B cell (primary cell): ENCODE data around the gene PROSER1. TPM values are rescaled to one million over a fixed set of nuclear protein-coding genes. Genes with fewer than 3 reads are reported as not detected.

Source experiments
- ATAC-seq: fragments of 200-7000 bp; cut with Tn5 transposase; one replicate; pipeline ENCODE4 v1.10.0; 2021; ENCODE audit warnings: low read depth, mild to moderate bottlenecking, moderate number of reproducible peaks, moderate library complexity
- CTCF ChIA-PET: fragments of 350-600 bp; sonication (Branson Sonifier 250); formaldehyde crosslinking; loops from one replicate; lab custom pipeline; 2021; ENCODE audit warnings: antibody characterized with exemption, inconsistent platforms; lab: Charles Lee
- POLR2A ChIA-PET: fragments of 350-600 bp; sonication (Branson Sonifier 250); formaldehyde crosslinking; loops from one replicate; lab custom pipeline; 2021; ENCODE audit warnings: antibody characterized with exemption; lab: Charles Lee
- DNase-seq: peaks from one replicate; pipeline ENCODE4 v3.0.0; 2013
- H2AFZ ChIP-seq: 2 replicates; pipeline ENCODE4 v1.6.1; 2012; ENCODE audit warnings: mild to moderate bottlenecking, low read depth, low read length; ENCODE audit not compliant: insufficient read depth, poor library complexity, severe bottlenecking
- H3K27ac ChIP-seq, 2 donors: 1 replicate in 1 of 2; 2 replicates in 1 of 2; pipeline ENCODE4 v1.5.1; 2012 to 2013; ENCODE audit warnings: low read length in 2 of 2, mild to moderate bottlenecking in 2 of 2, moderate library complexity in 1 of 2
- H3K27me3 ChIP-seq, 4 experiments: fragments of 200-600 bp in 1 of 4; sonication (generic) in 1 of 4; replicated peaks in 1 of 4; 1 replicate in 2 of 4; 2 replicates in 2 of 4; pipeline versions ENCODE4 v1.6.1 to v1.7.0; 2013 to 2016; ENCODE audit warnings: low read length in 3 of 4, mild to moderate bottlenecking in 2 of 4, mixed read lengths in 1 of 4, moderate library complexity in 1 of 4; ENCODE audit not compliant: insufficient read depth in 4 of 4, control insufficient read depth in 3 of 4; ENCODE audit errors: control extremely low read depth in 1 of 4
- H3K36me3 ChIP-seq, 2 experiments: replicated peaks in 1 of 2; 1 replicate in 1 of 2; 2 replicates in 1 of 2; pipeline versions ENCODE4 v1.6.1 to v1.7.1; 2013; ENCODE audit warnings: low read length in 1 of 2; ENCODE audit not compliant: insufficient read depth in 2 of 2, control insufficient read depth in 1 of 2; ENCODE audit errors: control extremely low read depth in 1 of 2, extremely low read depth in 1 of 2
- H3K4me1 ChIP-seq, 2 donors: fragments of 200-600 bp in 1 of 2; sonication (generic) in 1 of 2; 1 replicate in 1 of 2; 2 replicates in 1 of 2; pipeline versions ENCODE4 v1.5.1 to v1.6.1; 2013 to 2017; ENCODE audit warnings: low read length in 2 of 2; ENCODE audit not compliant: control insufficient read depth in 2 of 2, insufficient read depth in 2 of 2
- H3K4me2 ChIP-seq: replicated peaks from 2 replicates; pipeline ENCODE3; 2012; ENCODE audit warnings: mild to moderate bottlenecking, low read depth, low read length; ENCODE audit not compliant: poor library complexity, severe bottlenecking
- H3K4me3 ChIP-seq, 5 experiments: fragments of 200-600 bp in 1 of 5; sonication (generic) in 1 of 5; 1 replicate in 3 of 5; 2 replicates in 2 of 5; pipeline versions ENCODE4 v1.5.1 to v1.7.0; 2011 to 2016; ENCODE audit warnings: low read length in 4 of 5, mild to moderate bottlenecking in 4 of 5, low read depth in 2 of 5, control low read depth in 1 of 5, moderate library complexity in 1 of 5; ENCODE audit not compliant: insufficient read depth in 1 of 5; ENCODE audit errors: control extremely low read depth in 1 of 5, extremely low read depth in 1 of 5
- H3K79me2 ChIP-seq: fragments of 200-600 bp; sonication (generic); one replicate; pipeline ENCODE4 v1.6.0; 2016; ENCODE audit warnings: low read length; ENCODE audit not compliant: control insufficient read depth, insufficient read depth
- H3K9ac ChIP-seq: fragments of 200-600 bp; sonication (generic); 2 replicates; pipeline ENCODE4 v1.6.1; 2017; ENCODE audit warnings: mild to moderate bottlenecking, low read length, moderate library complexity
- H3K9me3 ChIP-seq, 3 donors: one replicate each; pipeline versions ENCODE4 v1.6.1 to v1.7.1; 2013; ENCODE audit warnings: low read length in 2 of 3; ENCODE audit not compliant: control insufficient read depth in 2 of 3, insufficient read depth in 1 of 3; ENCODE audit errors: control extremely low read depth in 1 of 3
- H4K20me1 ChIP-seq: 2 replicates; pipeline ENCODE4 v1.6.0; 2012; ENCODE audit warnings: mild to moderate bottlenecking, low read length; ENCODE audit not compliant: insufficient read depth, control insufficient read depth, poor library complexity, severe bottlenecking
- H3K27ac Mint-ChIP-seq: one replicate; pipeline ENCODE4 v1.8.0; 2021; ENCODE audit warnings: mixed read lengths
- H3K27me3 Mint-ChIP-seq: one replicate; pipeline ENCODE4 v1.8.0; 2021; ENCODE audit warnings: mixed read lengths
- H3K4me1 Mint-ChIP-seq: one replicate; pipeline ENCODE4 v1.8.0; 2021; ENCODE audit warnings: mixed read lengths
- H3K4me3 Mint-ChIP-seq: one replicate; pipeline ENCODE4 v1.8.0; 2021; ENCODE audit warnings: mixed read lengths
- H3K9me3 Mint-ChIP-seq: one replicate; pipeline ENCODE4 v1.8.0; 2022; ENCODE audit warnings: mixed read lengths; ENCODE audit not compliant: insufficient read depth
- CTCF ChIP-seq: fragments of 200-600 bp; IDR thresholded peaks from one replicate; pipeline ENCODE4 v1.8.0; 2022; ENCODE audit warnings: antibody characterized with exemption, mild to moderate bottlenecking
- EZH2 ChIP-seq: IDR thresholded peaks from 2 replicates; pipeline ENCODE4 v1.6.1; 2012; ENCODE audit warnings: borderline replicate concordance, low read depth, mild to moderate bottlenecking, moderate library complexity, low read length; ENCODE audit not compliant: insufficient read depth, poor library complexity, severe bottlenecking
- WGBS: methylation state at CpG from one replicate; pipeline ENCODE4 v1.1.5; 2013; ENCODE audit warnings: missing lambda C conversion rate; ENCODE audit not compliant: insufficient coverage; 5-methylcytosine and 5-hydroxymethylcytosine counted together
- intact Hi-C: fragments of 100-400 bp; cut with micrococcal nuclease; formaldehyde crosslinking; loops from one replicate; pipeline ENCODE4 v1.10.0; 2022
- polyA plus RNA-seq: library from polyadenylated mRNA; depleted of rRNA; stranded (reverse); fragments of >200 nt; gene quantifications from 2 replicates; pipeline ENCODE4 v1.2.3, GENCODE V29; 2012
- total RNA-seq, 2 donors: library from RNA; stranded (reverse); fragments of 120-200 nt in 1 of 2; gene quantifications; 1 replicate in 1 of 2; 2 replicates in 1 of 2; pipeline versions ENCODE4 v1.2.3 to v1.2.4, GENCODE V29; 2013 to 2022

The PROSER1 gene
- total and polyA plus RNA-seq, 2 donors (not counting 1 experiment from before 2014, with no cell fraction given) = 18.1 to 63.5 TPM

DNA sequence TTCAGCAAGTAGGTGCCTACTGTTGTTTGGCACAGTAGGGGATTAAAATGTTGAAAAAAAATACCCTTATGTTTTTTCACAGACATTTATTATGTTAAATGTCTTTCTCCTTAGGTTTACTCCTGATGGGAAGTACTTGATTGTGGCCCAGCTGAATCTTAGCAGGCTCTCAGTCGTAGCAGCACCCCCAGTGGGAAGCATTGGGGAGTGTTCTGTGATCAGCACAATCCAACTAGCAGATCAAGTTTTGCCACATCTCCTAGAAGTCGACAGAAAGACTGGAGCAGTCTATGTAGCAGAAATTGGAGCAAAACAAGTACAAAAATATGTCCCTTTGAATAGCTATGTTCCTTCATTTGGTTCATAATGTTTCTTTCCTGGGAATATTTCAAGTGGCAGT, 9.7 kb upstream of the PROSER1 start:
- Mint-ChIP-seq H3K4me3 (no peak overlapping the region), H3K4me1 (no peaks in the 10 kb centered on the region), H3K9me3 (no peaks in the 10 kb centered on the region), H3K27ac (no peak overlapping the region), H3K27me3 (no peaks in the 10 kb centered on the region)
- H3K79me2 ChIP-seq = no peaks in the 10 kb centered on the region
- intact Hi-C loops = no loop called here
- no peak overlapping the region for H3K4me3 ChIP-seq
- no peak overlapping the region for H3K9ac ChIP-seq
- ATAC-seq (no peak), DNase-seq (no peak)
- no peak for TF ChIP-seq EZH2
- no peak for TF ChIP-seq CTCF
- POLR2A ChIA-PET = no interaction called here
- WGBS = 60% methylated on average over 1 of the region's 2 CpGs
- CTCF ChIA-PET = interaction anchor here (0.7 to 1.7 kb wide), 2 partner anchors 563 to 565 kb away, joined by 3 to 6 read pairs; no protein-coding TSS in a partner anchor
- H3K4me2 ChIP-seq = no peak overlapping the region
- no peak overlapping the region for H2AFZ ChIP-seq
- no peaks in the 10 kb centered on the region for H4K20me1 ChIP-seq
- no peaks in the 10 kb centered on the region for H3K9me3 ChIP-seq
- peaks cover 1 to 11% of the 10 kb centered on the region in 2 experiments for H3K36me3 ChIP-seq
- no peaks in the 10 kb centered on the region for H3K4me1 ChIP-seq
- no peaks in the 10 kb centered on the region for H3K27me3 ChIP-seq
- no peak overlapping the region for H3K27ac ChIP-seq

- no peaks in the 10 kb centered on the region for H3K9me3 Mint-ChIP-seq
- Histone ChIP-seq H3K4me3 (no peak overlapping the region), H3K27ac (no peak overlapping the region), H4K20me1 (no peaks in the 10 kb centered on the region), H2AFZ (no peak overlapping the region), H3K27me3 (no peaks in the 10 kb centered on the region), H3K9me3 (no peaks in the 10 kb centered on the region), H3K36me3 (peaks cover 1 to 18% of the 10 kb centered on the region in 2 experiments), H3K79me2 (peaks cover under 1% of the 10 kb centered on the region), H3K9ac (no peak overlapping the region), H3K4me2 (no peak overlapping the region), H3K4me1 (peaks cover 0 to 2% of the 10 kb centered on the region in 2 donors)
- peaks cover 7% of the 10 kb centered on the region for H3K4me1 Mint-ChIP-seq
- H3K27me3 Mint-ChIP-seq = no peaks in the 10 kb centered on the region
- intact Hi-C loops = no loop called here
- ATAC-seq (no peak), DNase-seq (no peak)
- H3K27ac Mint-ChIP-seq = no peak overlapping the region
- no CpG with 5 or more reads among the region's 3 CpGs for WGBS
- TF ChIP-seq CTCF = no peak
- no peak for TF ChIP-seq EZH2
- ChIA-PET CTCF (no interaction called here), POLR2A (no interaction called here)
- no peak overlapping the region for H3K4me3 Mint-ChIP-seq
Observed at GRCh38 chr13:39044536-39044935, 6.6 kb upstream of the PROSER1 start.
